VCaP (cell line): Measurements from ENCODE around the gene SDK2.

Source experiments
- H3K27ac ChIP-seq: fragments of 450-650 bp; 2 replicates; pipeline ENCODE4 v1.5.1; 2017
- CTCF ChIP-seq: fragments of 450-650 bp; conservative IDR thresholded peaks from 2 replicates; pipeline ENCODE4 v1.5.1; 2017; ENCODE audit warnings: mild to moderate bottlenecking, moderate library complexity

Gene SDK2

GRCh38 chr17:73393962-73394361 lies 250.3 kb downstream of the SDK2 start:
- no peak for TF ChIP-seq CTCF
- no peak overlapping the region for H3K27ac ChIP-seq

- no peak for TF ChIP-seq CTCF
- no peak overlapping the region for H3K27ac ChIP-seq
These were observed 250.9 kb downstream of the SDK2 start for GRCh38 chr17:73393381-73393780.

GRCh38 chr17:73391331-73392265 lies 252.6 kb downstream of the SDK2 start:
- no peak for TF ChIP-seq CTCF
- no peak overlapping the region for H3K27ac ChIP-seq

- H3K27ac ChIP-seq = no peak overlapping the region
- TF ChIP-seq CTCF = no peak
These were observed 253.4 kb downstream of the SDK2 start for GRCh38 chr17:73390851-73391250.

- TF ChIP-seq CTCF = no peak
- H3K27ac ChIP-seq = no peak overlapping the region
These were observed 254.0 kb downstream of the SDK2 start for GRCh38 chr17:73390221-73390620.

- no peak for TF ChIP-seq CTCF
- no peak overlapping the region for H3K27ac ChIP-seq
These were observed 254.8 kb downstream of the SDK2 start for GRCh38 chr17:73389411-73389810.

- H3K27ac ChIP-seq = no peak overlapping the region
- TF ChIP-seq CTCF = no peak
These were observed 255.7 kb downstream of the SDK2 start for GRCh38 chr17:73388578-73388905.
